DMS114 treated with DMSO at 0.1 percent for 48 hours (cell line): Measurements from ENCODE around the gene CCDC24.

Experiments
- DNase-seq: peaks from one replicate; lab custom pipeline; 2025; ENCODE audit not compliant: unreplicated experiment; lab: John Stamatoyannopoulos, UW

Gene CCDC24

GRCh38 chr1:43991476-43992231 lies at the start of gene CCDC24:
TSS of gene CCDC24 (plus strand) at chr1:43991599. CDS start at chr1:43991879, 280 bp downstream.
- peak; percentile 72 for DNase-seq

- no peak for DNase-seq
Measured at GRCh38 chr1:43942411-43942810, 49.0 kb upstream of the CCDC24 start.

GRCh38 chr1:43944860-43945259 lies 46.5 kb upstream of the CCDC24 start:
- no peak for DNase-seq

GRCh38 chr1:43945674-43946235 lies 45.6 kb upstream of the CCDC24 start:
- no peak for DNase-seq

GRCh38 chr1:43946236-43947060 lies 45.0 kb upstream of the CCDC24 start, which contains the start of gene IPO13:
TSS of gene IPO13 (plus strand) at chr1:43946950. CDS start at chr1:43947601, 651 bp downstream.
- DNase-seq: peak; percentile 90

GRCh38 chr1:43947061-43947873 lies 44.1 kb upstream of the CCDC24 start:
- DNase-seq: no peak

- DNase-seq: no peak
Measured at GRCh38 chr1:43947874-43948437, 43.4 kb upstream of the CCDC24 start.

- no peak for DNase-seq
Measured at GRCh38 chr1:43949678-43950077, 41.7 kb upstream of the CCDC24 start.

GRCh38 chr1:43951021-43951985 lies 40.1 kb upstream of the CCDC24 start:
- DNase-seq: no peak

- no peak for DNase-seq
Measured at GRCh38 chr1:43952731-43953346, 38.6 kb upstream of the CCDC24 start.

GRCh38 chr1:43953361-43953760 lies 38.0 kb upstream of the CCDC24 start:
- no peak for DNase-seq

- no peak for DNase-seq
Measured at GRCh38 chr1:43954036-43954435, 37.4 kb upstream of the CCDC24 start.

- DNase-seq: no peak
Measured at GRCh38 chr1:43956234-43956633, 35.2 kb upstream of the CCDC24 start.

GRCh38 chr1:43957407-43958040 lies 33.9 kb upstream of the CCDC24 start:
- DNase-seq: no peak

- DNase-seq: no peak
Measured at GRCh38 chr1:43958351-43959255, 32.8 kb upstream of the CCDC24 start.

- DNase-seq: no peak
Measured at GRCh38 chr1:43960798-43961197, 30.6 kb upstream of the CCDC24 start.

GRCh38 chr1:43961692-43962091 lies 29.7 kb upstream of the CCDC24 start:
- no peak for DNase-seq

GRCh38 chr1:43962324-43962723 lies 29.1 kb upstream of the CCDC24 start:
- DNase-seq: no peak
